ENCODE data around the gene DAZAP1. TPM values are rescaled to one million over a fixed set of nuclear protein-coding genes. Genes with fewer than 3 reads are reported as not detected.

The DAZAP1 gene
- total and polyA plus RNA-seq, 8 donors, result 21.4 to 124 (median 51.5) TPM

DNA sequence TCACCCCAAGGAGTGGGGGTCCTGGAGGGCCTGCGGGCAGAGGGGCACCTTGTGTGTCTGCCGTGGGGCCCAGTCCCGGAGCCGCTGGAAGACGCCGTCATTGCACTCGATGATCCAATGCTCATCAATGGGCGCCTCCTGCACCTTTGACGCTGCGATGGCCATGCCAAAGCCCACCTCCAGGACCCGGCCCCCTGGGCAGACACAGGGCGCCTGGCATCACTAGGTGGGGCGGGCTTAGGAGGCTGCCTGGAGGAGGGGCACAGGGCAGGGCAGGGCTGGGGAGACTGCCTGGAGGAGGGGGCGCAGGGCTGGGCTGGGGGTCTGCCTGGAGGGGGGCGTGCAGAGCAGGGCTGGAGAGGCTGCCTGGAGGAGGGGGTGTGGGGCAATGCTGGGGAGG, 7.6 kb upstream of the DAZAP1 start:
- Histone ChIP-seq H3K27me3 (peaks cover 0 to 20% (median 0%) of the 10 kb centered on the region in 3 donors), H3K4me3 (no peak overlapping the region), H3K27ac (no peak overlapping the region), H3K9me3 (no peaks in the 10 kb centered on the region), H3K4me1 (peaks cover 42 to 66% (median 63%) of the 10 kb centered on the region in 4 donors), H3K36me3 (peaks cover 0 to under 1% (median 0%) of the 10 kb centered on the region in 4 donors)
- intact Hi-C loops (cut with DNase I; ENCODE audit: low total_unique reads), result no loop called here
- no peak for DNase-seq
- 89 to 95% (median 90%) methylated on average over 7 to 15 of the region's 15 CpGs for WGBS, 5 donors
- TF ChIP-seq, protein P1, sequence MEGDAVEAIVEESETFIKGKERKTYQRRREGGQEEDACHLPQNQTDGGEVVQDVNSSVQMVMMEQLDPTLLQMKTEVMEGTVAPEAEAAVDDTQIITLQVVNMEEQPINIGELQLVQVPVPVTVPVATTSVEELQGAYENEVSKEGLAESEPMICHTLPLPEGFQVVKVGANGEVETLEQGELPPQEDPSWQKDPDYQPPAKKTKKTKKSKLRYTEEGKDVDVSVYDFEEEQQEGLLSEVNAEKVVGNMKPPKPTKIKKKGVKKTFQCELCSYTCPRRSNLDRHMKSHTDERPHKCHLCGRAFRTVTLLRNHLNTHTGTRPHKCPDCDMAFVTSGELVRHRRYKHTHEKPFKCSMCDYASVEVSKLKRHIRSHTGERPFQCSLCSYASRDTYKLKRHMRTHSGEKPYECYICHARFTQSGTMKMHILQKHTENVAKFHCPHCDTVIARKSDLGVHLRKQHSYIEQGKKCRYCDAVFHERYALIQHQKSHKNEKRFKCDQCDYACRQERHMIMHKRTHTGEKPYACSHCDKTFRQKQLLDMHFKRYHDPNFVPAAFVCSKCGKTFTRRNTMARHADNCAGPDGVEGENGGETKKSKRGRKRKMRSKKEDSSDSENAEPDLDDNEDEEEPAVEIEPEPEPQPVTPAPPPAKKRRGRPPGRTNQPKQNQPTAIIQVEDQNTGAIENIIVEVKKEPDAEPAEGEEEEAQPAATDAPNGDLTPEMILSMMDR (IDR thresholded peaks at IDR 0.05), result no peak
- TF ChIP-seq POLR2AphosphoS5 (IDR thresholded peaks at IDR 0.05) (no peak), EP300 (IDR thresholded peaks at IDR 0.05) (no peak), POLR2A (IDR thresholded peaks at IDR 0.05) (no peak)

DNA sequence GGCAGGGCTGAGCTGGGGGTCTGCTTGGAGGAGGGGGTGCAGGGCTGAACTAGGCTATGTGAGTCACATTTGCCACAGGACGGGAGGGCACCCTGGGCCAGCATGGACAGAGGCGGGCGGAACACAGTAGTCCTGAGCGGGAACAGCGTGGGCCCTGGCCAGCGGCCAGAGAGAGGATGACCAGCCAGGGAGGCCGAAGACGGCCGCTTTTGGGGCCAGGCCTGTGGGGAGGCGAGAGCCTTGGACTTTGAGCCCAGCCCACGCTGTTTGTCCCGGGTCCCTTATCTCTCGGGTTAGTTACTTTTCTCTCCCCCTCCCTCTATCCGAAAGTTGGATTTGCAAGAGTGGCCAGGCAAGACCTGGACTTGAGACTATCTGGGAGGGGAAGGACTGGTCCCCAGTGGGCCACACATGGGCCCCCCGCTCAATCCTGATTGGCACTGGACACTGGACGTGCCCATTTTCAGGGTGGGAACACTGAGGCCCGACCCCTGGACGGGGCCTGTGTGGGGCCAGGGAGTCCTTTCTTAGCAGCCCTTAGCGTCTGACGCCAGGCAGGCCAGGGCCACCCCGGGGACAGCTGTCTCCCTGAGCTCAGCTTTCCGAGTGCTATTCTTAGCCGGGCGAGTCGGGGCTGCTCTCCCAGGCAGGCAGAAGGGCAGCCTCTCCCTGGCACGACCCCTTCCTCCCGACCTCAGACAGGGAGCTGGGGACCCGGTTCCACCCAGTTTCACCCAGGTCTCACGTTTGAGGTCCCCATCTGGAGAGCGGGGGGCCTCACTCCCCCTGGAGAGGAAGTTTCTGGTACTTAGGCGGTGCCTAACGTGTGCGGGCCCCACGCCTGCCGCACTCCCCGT, 6.9 kb upstream of the DAZAP1 start:
- peak in 1 of 3 donors; percentile 14 for TF ChIP-seq POLR2AphosphoS5 (IDR thresholded peaks at IDR 0.05)
- TF ChIP-seq EP300 (IDR thresholded peaks at IDR 0.05), result no peak
- intact Hi-C loops (cut with DNase I; ENCODE audit: low total_unique reads), result no loop called here

DNA sequence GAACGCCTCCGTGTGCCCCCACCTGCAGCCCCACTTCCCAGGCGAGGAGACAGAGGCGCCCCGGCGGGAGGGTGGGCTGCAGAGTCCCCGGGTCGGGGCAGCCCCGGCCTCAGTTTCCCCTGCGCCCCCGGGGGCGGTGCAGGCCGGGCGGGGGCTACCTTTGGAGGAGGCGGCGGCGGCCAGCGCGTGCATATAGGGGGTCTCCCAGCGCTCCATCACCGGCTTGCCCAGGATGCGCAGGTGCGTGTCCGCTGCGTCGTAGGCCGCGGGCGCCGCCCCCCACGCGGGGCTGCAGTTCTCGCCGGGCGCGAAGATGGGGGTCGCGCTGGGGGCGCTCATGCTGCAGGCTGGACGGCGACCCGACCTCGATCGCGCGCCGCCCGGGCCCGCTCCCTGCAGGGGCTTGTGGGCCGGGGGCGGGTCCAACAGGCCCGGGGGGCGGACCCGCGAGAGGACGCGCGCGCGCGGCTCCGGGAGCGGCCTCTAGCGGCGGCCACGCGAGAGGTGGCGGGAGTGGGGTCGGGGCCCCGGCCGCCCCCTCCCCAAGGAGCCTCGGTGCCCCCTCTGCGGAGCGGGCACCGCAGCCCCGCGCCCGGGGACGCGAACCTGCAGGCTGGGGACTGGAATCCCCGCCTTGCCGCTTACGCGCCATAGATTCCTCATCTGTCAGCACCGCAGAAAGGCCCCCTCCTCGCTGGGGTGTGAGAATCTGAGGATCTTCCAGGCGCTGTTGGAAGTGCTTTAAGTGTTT, 6.1 kb upstream of the DAZAP1 start, which contains the start of gene GAMT:
Gene GAMT, minus strand, starts transcription at position 405 of the 751 bp plus-strand sequence. Its CDS starts 66 bp downstream, at position 339.
- Histone ChIP-seq H3K27me3 (peaks cover 0 to 20% (median 0%) of the 10 kb centered on the region in 3 donors), H3K36me3 (no peaks in the 10 kb centered on the region), H3K9me3 (no peaks in the 10 kb centered on the region), H3K4me1 (peaks cover 26 to 56% (median 53%) of the 10 kb centered on the region in 4 donors), H3K4me3 (peak within 1 kb of the TSS; percentile 60 to 88 (median 64)), H3K27ac (peak within 1 kb of the TSS in 4 of 5 donors; percentile 53 to 61 (median 57))
- no peak for TF ChIP-seq EP300 (IDR thresholded peaks at IDR 0.05)
- no peak for TF ChIP-seq POLR2A (IDR thresholded peaks at IDR 0.05)
- TF ChIP-seq, protein P1 (IDR thresholded peaks at IDR 0.05), result peak in 5 of 7 experiments; percentile 3 to 60 (median 32)
- WGBS, 5 donors, result 2 to 6% (median 3%) methylated on average over 11 to 87 of the region's 87 CpGs
- intact Hi-C loops (cut with DNase I; ENCODE audit: low total_unique reads), result no loop called here
- DNase-seq, result peak in 1 of 2 donors; percentile 84

More for the DNA sequence above, 6.9 kb upstream of the DAZAP1 start:
- H3K36me3 ChIP-seq, result no peaks in the 10 kb centered on the region
- peak; percentile 79 to 80 for DNase-seq
- H3K4me3 ChIP-seq, result peak overlapping the region; percentile 60 to 88 (median 64)
- no peaks in the 10 kb centered on the region for H3K9me3 ChIP-seq
- peaks cover 0 to 20% (median 0%) of the 10 kb centered on the region in 3 donors for H3K27me3 ChIP-seq
- peaks cover 34 to 59% (median 55%) of the 10 kb centered on the region in 4 donors for H3K4me1 ChIP-seq
- peak overlapping the region in 4 of 5 donors; percentile 53 to 61 (median 57) for H3K27ac ChIP-seq
- 9 to 38% (median 13%) methylated on average over 15 to 36 of the region's 36 CpGs for WGBS, 5 donors

DNA sequence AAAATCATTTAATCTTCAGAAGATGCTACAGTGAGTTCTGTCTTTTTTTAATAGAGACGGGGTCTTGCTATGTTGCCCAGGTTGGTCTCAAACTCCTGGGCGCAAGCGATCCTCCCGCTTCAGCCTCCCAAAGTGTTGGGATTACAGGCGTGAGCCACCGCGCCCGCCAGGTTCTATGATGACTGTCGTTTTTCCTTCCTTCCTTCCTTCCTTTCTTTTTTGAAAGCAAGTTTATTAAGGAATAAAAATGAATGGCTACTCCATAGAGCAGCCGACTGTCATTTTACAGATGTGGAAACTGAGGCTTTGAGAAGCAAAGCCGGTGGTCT, 5.5 kb upstream of the DAZAP1 start:
- Histone ChIP-seq H3K4me1 (peaks cover 23 to 56% (median 53%) of the 10 kb centered on the region in 4 donors), H3K27me3 (peaks cover 0 to 20% (median 0%) of the 10 kb centered on the region in 3 donors), H3K4me3 (peak overlapping the region; percentile 60 to 88 (median 64)), H3K27ac (peak overlapping the region in 1 of 5 donors; percentile 61), H3K9me3 (no peaks in the 10 kb centered on the region), H3K36me3 (no peaks in the 10 kb centered on the region)
- no peak for DNase-seq
- intact Hi-C loops (cut with DNase I; ENCODE audit: low total_unique reads), result no loop called here
- WGBS, 5 donors, result 58 to 70% (median 67%) methylated on average over 11 of the region's 11 CpGs
- TF ChIP-seq, protein P1 (IDR thresholded peaks at IDR 0.05), result peak in 1 of 7 experiments; percentile 2
- no peak for TF ChIP-seq POLR2AphosphoS5 (IDR thresholded peaks at IDR 0.05)
